GM21447 (cell line): ENCODE data around the gene XAGE1B.
"Not testable (repeated sequence)": the region's sequence is repeated elsewhere in the genome, so short reads cannot be mapped to it uniquely, and the experiment has no call there.

Experiments used
- ATAC-seq: cut with Tn5 transposase; IDR thresholded peaks from one replicate; pipeline ENCODE4 v1.9.1; 2021; ENCODE audit not compliant: unreplicated experiment

The XAGE1B gene, protein sequence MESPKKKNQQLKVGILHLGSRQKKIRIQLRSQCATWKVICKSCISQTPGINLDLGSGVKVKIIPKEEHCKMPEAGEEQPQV

DNA sequence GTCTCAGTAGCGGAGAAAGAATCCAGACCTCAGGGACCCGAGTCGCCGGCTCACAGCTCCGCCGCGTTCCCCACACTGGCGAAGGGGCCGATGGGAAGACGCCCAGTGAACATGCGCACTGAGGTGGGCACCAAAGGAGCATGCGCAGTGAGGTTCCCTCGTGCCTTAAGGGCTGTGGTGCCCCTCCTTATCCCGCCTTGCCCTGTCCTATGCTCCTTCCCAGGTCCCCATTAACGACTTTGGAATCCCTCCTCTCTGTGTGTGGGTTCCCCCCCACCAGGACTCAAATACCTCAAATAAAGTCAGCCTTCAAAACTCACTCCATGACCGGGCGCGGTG is at the start of gene XAGE1B:
XAGE1B (minus strand) TSS at position 77 of the 339 bp plus-strand sequence. CDS start 1,536 bp downstream, outside the sequence.
- not testable (repeated sequence) for ATAC-seq

DNA sequence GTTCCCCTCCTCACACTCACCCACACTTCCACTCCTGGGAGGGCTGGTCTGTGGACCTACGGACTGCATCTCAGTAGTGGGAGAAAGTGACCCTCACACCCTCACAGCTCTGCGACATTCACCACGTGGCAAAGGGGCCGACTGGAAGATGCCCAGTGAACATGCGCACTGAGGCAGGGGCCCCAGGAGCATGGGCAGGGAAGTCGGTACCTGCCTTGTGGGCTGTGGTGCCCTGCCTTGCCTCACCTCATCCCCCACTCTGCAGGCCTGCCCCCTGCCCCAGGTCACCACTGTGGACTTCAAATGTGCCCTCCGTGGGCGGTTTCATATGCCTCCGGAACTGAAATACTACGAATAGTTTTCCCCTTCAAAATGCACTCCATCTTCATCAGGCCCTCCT is 46.2 kb upstream of the XAGE1B start:
- ATAC-seq: no peak

DNA sequence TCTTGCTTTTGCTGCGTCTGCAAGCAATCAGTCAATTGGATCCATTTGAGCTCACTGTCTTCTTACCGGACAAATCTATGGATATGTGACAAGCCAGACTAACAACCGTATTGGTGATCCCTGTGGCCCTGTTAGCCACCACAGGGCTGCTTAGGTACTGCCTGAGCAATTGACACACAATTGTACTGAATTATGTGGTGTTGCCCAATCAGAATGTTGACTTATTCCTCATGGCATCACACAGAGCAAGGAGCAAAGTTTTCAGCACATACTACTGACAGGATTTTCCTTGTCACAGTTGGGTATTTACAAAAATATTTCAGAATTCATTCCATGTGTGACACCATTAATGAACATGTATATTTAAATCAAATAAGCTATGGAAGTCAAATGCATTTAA is 41.3 kb upstream of the XAGE1B start:
- ATAC-seq: no peak

DNA sequence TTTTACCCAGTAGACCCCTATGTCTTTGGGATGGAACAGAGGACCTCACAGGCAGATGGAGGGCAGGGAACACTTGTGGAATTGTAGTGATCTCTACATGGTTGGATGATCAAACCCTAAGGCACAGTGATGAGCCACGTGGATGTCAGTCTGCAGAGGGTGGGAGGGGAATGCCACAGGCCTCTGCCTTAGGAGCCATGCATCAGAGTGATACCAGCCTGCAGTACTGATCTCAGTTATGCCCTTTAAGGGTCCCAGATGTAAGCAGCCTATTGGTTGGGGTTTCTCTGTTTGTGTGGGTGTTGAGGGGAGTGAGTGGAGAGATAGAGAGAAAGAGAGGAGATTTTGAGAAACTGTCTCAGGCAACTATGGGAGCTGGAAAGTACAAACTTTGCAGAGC is 39.9 kb upstream of the XAGE1B start:
- no peak for ATAC-seq

DNA sequence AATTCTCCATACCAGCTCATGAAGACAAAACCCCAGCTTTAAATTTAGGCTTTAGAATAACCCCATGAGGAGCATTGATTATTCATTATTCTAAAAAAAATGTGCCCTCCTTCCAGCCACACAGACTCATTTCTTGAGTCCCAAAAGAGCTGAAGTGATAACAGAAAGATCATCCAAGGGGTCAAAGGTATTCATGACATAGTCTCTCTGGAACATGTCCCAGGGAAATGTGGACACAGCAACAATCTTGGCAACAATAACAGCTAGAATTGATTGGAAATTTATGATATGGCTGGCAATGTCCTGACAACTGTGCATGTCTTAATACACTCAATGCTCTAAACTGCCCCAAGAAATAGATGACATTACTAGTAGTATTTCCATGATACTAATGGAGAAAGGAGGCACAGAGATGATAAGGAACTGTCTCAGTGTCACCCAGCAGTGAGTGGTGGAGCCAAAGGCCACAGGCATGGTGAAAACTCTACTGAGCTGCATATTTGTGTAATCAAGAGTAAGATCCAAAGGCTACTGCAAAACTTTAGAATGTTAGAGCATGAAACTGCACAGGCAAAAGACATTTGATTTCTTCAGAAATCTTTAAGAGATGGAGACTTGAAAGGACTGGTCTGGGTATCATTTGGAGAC is 37.3 kb upstream of the XAGE1B start:
- ATAC-seq: no peak

DNA sequence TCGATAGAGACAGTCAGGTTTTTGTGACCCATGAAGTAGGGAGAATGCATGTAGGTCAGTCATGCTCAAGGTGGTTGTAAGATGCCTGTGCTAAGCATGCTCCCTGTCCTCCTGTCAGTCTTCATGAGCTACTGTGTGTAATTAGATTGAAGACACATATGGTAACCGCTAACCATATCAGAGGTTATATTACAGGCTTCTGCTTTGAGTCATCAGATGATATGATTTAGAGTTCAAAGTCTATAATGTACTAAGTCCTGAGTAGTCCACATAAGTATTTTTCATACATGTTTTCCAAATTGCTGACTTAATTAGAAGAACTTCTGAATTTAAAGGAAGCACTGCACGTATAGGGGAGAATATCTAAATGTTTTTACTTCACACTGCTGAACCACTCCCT is 31.9 kb upstream of the XAGE1B start:
- not testable (repeated sequence) for ATAC-seq

DNA sequence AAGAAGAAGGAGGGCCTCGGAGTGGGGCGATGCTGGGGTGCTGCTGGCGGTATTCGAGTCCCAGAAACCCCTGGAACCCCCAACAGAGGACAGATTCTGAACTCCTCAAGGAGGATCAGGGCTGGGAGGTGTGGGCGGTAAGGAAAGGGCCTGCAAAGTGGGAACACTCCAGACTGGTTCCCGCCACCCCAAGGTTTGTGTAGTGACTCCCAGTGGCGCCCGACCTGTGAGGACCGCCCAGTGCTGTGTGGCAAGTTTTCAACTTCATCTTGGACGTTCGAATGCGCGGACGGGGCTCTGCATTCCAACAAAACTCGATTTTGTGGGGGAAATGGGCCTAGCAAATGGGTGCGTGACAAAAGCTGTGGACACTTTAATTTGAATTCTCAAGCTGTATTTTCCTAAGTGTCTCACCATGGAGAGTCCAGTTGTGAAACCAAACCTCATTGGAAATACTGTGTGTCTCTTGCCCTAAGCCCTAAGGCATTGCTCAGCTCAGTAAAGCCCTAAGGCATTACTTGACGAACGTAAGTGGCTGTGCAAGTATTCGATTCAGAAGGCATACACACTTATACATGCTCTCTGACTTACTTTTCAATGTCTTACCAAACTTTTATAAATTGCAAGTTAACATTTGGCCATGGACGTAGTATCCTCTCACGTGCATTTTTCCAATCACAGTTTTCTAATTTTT is 27.4 kb upstream of the XAGE1B start:
- no peak for ATAC-seq

DNA sequence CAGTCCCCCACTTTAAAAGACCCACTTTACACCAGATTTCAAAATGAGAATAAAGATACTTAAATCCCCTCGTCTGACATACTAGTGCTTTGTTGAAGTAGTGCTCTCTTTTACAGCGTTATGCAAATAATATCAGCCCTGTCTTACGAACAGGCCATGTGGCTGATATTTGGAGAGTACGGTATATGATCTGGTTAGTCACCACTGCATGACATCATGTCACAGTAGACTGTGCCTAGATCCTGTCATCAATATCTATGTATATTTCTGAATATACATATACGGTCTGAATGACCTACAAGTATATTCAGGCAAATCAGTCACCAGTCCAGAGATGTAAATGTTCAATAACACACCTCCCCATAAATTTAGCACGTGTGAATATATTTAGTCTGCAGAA is 25.4 kb upstream of the XAGE1B start:
- no peak for ATAC-seq

DNA sequence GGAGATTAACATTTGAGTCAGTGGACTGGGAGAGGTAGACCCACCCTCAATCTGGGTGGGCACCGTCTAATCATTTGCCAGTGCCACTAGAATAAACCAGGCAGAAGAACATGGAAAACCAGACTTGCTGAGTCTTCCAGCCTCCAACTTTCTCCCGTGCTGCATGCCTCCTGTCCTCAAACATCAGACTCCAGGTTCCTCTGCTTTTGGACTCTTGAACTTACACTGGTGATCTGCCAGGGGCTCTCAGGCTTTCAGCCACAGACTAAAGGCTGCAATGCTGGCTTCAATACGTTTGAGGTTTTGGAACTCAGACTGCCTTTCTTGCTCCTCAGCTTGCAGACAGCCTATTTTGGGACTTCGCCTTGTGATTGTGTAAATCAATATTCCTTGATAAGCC is 24.2 kb upstream of the XAGE1B start:
- ATAC-seq: not testable (repeated sequence)

DNA sequence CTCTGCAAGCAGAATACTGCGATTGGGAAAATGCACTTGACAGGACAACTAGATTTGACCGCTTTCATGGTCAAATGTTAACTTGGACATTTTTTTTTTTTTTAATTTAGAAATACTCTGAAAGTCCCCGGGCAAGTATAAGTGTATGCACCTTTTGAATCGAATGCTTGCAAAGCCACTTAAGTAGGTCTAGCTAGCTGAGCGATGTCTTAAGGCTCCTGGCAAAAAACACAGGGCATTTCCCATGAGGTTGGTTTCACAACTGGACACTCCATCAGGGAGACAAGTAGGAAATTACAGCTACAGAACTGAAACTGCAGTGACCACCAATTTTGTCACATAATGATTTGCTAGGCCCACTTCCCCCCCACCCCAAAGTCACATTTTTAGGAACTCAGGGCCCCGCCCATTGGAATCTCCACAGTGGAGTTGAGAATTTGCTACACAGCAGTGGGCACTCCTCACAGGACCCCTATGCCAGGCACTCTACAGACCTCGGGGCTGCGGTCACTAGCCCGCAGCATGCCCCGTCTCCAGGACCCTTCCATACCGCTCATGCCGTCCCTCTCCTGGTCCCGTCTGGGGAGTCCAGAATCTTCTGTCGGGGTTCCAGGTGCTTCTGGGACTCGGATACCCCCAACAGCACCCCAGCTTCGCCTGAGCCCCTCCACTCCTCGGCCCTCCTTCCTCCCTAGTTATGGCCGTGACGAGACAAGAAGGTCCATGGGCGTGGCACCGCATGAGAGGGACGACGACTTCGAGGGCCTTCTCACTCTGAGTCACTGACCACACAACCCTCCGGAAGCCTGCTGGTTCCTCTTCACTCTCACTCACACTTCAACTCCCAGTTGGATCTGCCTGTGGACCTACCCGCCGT is 515 bp downstream of the XAGE1B start:
- ATAC-seq: not testable (repeated sequence)

DNA sequence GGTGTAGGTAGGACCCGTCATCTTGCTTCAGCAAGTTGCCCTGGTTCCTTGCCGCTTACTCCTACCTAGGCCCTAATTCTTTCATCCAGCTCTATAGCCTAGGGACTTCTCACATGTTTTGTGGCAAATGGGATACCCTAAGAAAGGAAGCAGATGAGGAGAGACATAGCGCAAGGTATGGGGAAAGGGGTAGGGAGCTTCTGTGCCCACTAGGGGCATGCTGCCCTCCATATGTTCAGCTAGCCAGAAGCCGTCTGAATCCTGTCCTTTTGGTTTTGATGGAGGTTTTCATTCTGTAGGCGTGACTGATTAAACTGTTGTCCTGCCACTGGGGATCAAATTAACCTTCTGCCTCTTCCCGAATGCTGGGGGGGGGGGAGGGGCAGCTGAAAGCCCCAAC is 5.7 kb downstream of the XAGE1B start:
- ATAC-seq: not testable (repeated sequence)

DNA sequence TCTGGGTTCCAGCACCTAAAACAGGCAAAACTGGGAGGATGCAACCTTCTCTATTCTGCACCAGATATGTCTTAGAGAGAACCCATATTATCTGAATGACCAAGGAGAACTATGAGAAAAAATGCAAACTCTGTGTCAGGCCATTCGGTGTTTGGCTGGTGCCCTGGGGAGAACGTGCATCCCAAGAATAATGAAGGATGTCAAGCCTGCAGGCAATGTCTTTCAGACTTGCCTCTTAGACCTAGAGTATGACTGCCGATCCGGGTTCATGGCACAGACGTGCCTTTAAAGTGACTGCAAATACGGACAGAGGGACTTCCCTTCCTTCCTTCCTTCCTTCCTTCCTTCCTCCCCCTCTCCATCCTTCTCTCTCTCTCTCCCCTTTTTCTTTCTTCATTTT is 6.9 kb downstream of the XAGE1B start:
- no peak for ATAC-seq

DNA sequence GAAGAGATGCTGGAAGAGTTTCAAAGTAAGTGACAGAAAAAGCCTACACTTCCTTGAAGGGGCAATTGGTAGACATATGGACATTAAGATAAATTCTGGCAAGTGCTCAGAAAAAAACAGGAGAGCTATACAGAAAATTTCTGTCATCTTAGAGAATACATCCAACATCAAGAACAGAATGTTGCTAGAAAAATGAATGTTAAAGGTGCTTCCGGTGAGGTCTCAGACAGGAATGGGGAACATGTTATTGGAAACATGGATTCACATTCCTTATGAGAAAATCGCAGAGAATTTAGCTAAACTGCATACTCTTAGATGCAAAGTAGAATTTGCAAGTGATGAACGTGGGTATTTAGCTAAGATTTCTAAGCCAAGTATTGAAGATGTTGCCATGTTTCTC is 9.5 kb downstream of the XAGE1B start:
- ATAC-seq: no peak

DNA sequence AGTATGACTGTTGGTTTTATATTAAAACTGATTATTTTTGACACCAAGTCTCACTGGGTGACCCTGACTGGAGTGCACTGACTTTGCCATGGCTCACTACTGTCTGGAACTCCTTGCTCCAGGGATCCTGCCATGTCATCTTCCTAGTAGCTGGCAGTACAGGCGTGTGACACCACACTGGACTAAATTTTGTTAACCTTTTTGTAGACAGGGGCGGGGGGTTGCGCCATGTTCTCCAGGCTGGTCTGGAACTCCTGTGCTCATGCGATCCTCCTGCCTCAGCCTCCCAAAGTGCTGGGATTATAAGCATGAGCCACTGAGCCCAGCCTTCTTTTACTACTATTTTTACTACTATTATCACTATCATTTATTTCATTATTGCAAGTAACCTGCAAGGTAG is 12.3 kb downstream of the XAGE1B start:
- ATAC-seq: no peak

DNA sequence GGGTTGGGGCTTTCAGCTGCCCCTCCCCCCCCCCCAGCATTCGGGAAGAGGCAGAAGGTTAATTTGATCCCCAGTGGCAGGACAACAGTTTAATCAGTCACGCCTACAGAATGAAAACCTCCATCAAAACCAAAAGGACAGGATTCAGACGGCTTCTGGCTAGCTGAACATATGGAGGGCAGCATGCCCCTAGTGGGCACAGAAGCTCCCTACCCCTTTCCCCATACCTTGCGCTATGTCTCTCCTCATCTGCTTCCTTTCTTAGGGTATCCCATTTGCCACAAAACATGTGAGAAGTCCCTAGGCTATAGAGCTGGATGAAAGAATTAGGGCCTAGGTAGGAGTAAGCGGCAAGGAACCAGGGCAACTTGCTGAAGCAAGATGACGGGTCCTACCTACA is 15.5 kb downstream of the XAGE1B start:
- not testable (repeated sequence) for ATAC-seq

DNA sequence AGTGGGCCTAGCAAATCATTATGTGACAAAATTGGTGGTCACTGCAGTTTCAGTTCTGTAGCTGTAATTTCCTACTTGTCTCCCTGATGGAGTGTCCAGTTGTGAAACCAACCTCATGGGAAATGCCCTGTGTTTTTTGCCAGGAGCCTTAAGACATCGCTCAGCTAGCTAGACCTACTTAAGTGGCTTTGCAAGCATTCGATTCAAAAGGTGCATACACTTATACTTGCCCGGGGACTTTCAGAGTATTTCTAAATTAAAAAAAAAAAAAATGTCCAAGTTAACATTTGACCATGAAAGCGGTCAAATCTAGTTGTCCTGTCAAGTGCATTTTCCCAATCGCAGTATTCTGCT is 20.5 kb downstream of the XAGE1B start:
- ATAC-seq: not testable (repeated sequence)

DNA sequence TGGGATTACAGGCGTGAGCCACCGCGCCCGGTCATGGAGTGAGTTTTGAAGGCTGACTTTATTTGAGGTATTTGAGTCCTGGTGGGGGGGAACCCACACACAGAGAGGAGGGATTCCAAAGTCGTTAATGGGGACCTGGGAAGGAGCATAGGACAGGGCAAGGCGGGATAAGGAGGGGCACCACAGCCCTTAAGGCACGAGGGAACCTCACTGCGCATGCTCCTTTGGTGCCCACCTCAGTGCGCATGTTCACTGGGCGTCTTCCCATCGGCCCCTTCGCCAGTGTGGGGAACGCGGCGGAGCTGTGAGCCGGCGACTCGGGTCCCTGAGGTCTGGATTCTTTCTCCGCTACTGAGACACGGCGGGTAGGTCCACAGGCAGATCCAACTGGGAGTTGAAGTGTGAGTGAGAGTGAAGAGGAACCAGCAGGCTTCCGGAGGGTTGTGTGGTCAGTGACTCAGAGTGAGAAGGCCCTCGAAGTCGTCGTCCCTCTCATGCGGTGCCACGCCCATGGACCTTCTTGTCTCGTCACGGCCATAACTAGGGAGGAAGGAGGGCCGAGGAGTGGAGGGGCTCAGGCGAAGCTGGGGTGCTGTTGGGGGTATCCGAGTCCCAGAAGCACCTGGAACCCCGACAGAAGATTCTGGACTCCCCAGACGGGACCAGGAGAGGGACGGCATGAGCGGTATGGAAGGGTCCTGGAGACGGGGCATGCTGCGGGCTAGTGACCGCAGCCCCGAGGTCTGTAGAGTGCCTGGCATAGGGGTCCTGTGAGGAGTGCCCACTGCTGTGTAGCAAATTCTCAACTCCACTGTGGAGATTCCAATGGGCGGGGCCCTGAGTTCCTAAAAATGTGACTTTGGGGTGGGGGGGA is 21.1 kb downstream of the XAGE1B start, which contains the start of gene XAGE1A:
XAGE1A (plus strand) TSS at position 264 of the 874 bp plus-strand sequence. CDS start 1,554 bp downstream, outside the sequence.
- ATAC-seq: not testable (repeated sequence)

DNA sequence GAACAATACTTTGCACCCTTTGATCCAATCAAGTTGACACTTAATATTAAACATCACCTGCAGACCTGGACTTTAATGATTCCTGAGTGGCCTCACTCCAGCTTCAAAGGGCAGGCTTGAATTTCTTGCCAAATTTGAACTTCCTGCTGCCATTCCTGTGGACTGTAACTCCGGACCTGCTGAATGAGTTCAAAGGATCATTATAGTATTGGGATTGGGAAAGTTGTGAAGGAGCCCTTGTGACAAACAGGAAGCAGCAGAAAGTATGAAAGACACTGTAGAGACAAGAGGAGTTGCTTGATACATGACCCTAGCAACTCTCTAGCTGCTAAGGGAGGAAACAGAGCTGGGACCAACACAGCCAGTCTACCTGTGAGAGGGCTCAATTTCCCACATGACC is 45.6 kb downstream of the XAGE1B start:
- ATAC-seq: not testable (repeated sequence)
